Stomach (tissue), 9 donors: ENCODE results near the gene TIMM17B. TPM values are rescaled to one million over a fixed set of nuclear protein-coding genes. Genes with fewer than 3 reads are reported as not detected.
A peak's percentile ranks its signal among the peaks of the same experiment; 100 is the strongest.
"Not testable (repeated sequence)": the region's sequence is repeated elsewhere in the genome, so short reads cannot be mapped to it uniquely, and the experiment has no call there.

Experiments used
- DNase-seq, 2 donors: peaks; one replicate each; pipeline versions ENCODE4 v3.0.0 to v3.0.0-alpha.2; 2013 to 2019
- H3K27ac ChIP-seq, 5 donors: fragments of 200-600 bp in 4 of 5; sonication (generic) in 4 of 5; one replicate each; pipeline ENCODE4 v1.5.1; 2013 to 2019; ENCODE audit warnings: mild to moderate bottlenecking in 1 of 5, moderate library complexity in 1 of 5
- H3K27me3 ChIP-seq, 3 donors: fragments of 200-600 bp; sonication (generic); one replicate each; pipeline ENCODE4 v1.5.1; 2017 to 2019; ENCODE audit warnings: mixed run types in 1 of 3
- H3K36me3 ChIP-seq, 4 donors: fragments of 200-600 bp; sonication (generic); 1 replicate in 3 of 4; 2 replicates in 1 of 4; pipeline ENCODE4 v1.5.1; 2016 to 2019
- H3K4me1 ChIP-seq, 4 donors: fragments of 200-600 bp; sonication (generic); one replicate each; pipeline ENCODE4 v1.5.1; 2016 to 2019
- H3K4me3 ChIP-seq, 4 donors: fragments of 200-600 bp; sonication (generic) in 3 of 4; one replicate each; pipeline ENCODE4 v1.5.1; 2016 to 2019; ENCODE audit warnings: mild to moderate bottlenecking in 1 of 4
- H3K9me3 ChIP-seq, 4 donors: fragments of 200-600 bp; sonication (generic); one replicate each; pipeline ENCODE4 v1.5.1; 2016 to 2019
- CTCF ChIP-seq, 7 experiments: fragments of 450-650 bp in 4 of 7; fragments of 200-600 bp in 3 of 7; sonication (generic) in 3 of 7; IDR thresholded peaks; one replicate each; pipeline ENCODE4 v1.5.1; 2016 to 2019; ENCODE audit warnings: antibody characterized with exemption in 7 of 7, control low read depth in 2 of 7, mild to moderate bottlenecking in 1 of 7
- EP300 ChIP-seq: sonication (generic); formaldehyde crosslinking; IDR thresholded peaks from one replicate; pipeline ENCODE4 v1.6.1; 2017; ENCODE audit warnings: antibody characterized with exemption
- POLR2A ChIP-seq, 4 donors: fragments of 450-650 bp; IDR thresholded peaks; one replicate each; pipeline ENCODE4 v1.6.1; 2016; ENCODE audit warnings: antibody characterized with exemption in 4 of 4, control low read depth in 2 of 4, mild to moderate bottlenecking in 1 of 4, moderate library complexity in 1 of 4
- POLR2AphosphoS5 ChIP-seq, 3 donors: sonication (generic); formaldehyde crosslinking; IDR thresholded peaks; one replicate each; pipeline ENCODE4 v1.6.1; 2016; ENCODE audit warnings: antibody characterized with exemption in 3 of 3
- WGBS, 5 donors: extraction: QIAGEN DNeasy Blood & Tissue Kit in 3 of 5; methylation state at CpG; one replicate each; pipeline versions ENCODE4 v1.1.5 to v1.1.7; 2013 to 2018; 5-methylcytosine and 5-hydroxymethylcytosine counted together
- intact Hi-C: fragments of 100-400 bp; cut with DNase I; formaldehyde crosslinking; loops from one replicate; pipeline ENCODE4 v1.15.1; 2023; ENCODE audit warnings: low total_unique reads
- polyA plus RNA-seq, 3 donors: library from polyadenylated mRNA; stranded (reverse); fragments of 200-250 nt; gene quantifications; one replicate each; pipeline ENCODE4 v1.2.3, GENCODE V29; 2013
- total RNA-seq, 5 donors: library from RNA; depleted of rRNA; stranded (reverse); fragments of >200 nt; gene quantifications; one replicate each; pipeline versions ENCODE4 v1.1.0 to v1.2.3, GENCODE V29; 2014 to 2016
- donor health status: healthy with polysubstance abuse.
- donor health status: Bipolar disorder and iron deficiency.
- donor health status: healthy.

TIMM17B gene
- total and polyA plus RNA-seq, 8 donors = 2.9 to 77.2 (median 23.3) TPM

GRCh38 chrX:48892896-48893295, 4.7 kb downstream of the TIMM17B start:
- Histone ChIP-seq H3K27me3 (peaks cover 0 to 8% (median 0%) of the 10 kb centered on the region in 3 donors), H3K36me3 (peaks cover 0 to 23% (median 15%) of the 10 kb centered on the region in 4 donors), H3K9me3 (peaks cover 0 to 14% (median 0%) of the 10 kb centered on the region in 4 donors), H3K4me1 (peaks cover 11 to 34% (median 18%) of the 10 kb centered on the region in 4 donors), H3K27ac (no peak overlapping the region), H3K4me3 (no peak overlapping the region)
- DNase-seq = no peak
- WGBS, 5 donors = 62 to 88% (median 81%) methylated on average over 4 of the region's 4 CpGs
- TF ChIP-seq CTCF (IDR thresholded peaks at IDR 0.05) (no peak), EP300 (no peak), POLR2A (IDR thresholded peaks at IDR 0.05) (no peak), POLR2AphosphoS5 (IDR thresholded peaks at IDR 0.05) (no peak)
- intact Hi-C loops = no loop called here

- Histone ChIP-seq H3K9me3 (peaks cover 0 to 3% (median 0%) of the 10 kb centered on the region in 4 donors), H3K4me3 (peak overlapping the region; percentile 55 to 69 (median 63)), H3K36me3 (peaks cover 0 to 23% (median 15%) of the 10 kb centered on the region in 4 donors), H3K27ac (peak overlapping the region; percentile 67 to 84 (median 78)), H3K4me1 (peaks cover 10 to 27% (median 15%) of the 10 kb centered on the region in 4 donors), H3K27me3 (peaks cover 0 to 8% (median 0%) of the 10 kb centered on the region in 3 donors)
- DNase-seq = peak; percentile 88 to 92
- 1 to 42% (median 20%) methylated on average over 5 to 65 of the region's 68 CpGs for WGBS, 5 donors
- intact Hi-C loops = no loop called here
- TF ChIP-seq CTCF (IDR thresholded peaks at IDR 0.05) (peak in 5 of 7 experiments; percentile 22 to 57 (median 28)), POLR2AphosphoS5 (IDR thresholded peaks at IDR 0.05) (peak in 2 of 3 donors; percentile 28 to 49), POLR2A (IDR thresholded peaks at IDR 0.05) (no peak)
These were observed 5.9 kb downstream of the TIMM17B start for GRCh38 chrX:48891402-48892288.

GRCh38 chrX:48890934-48891401, 6.6 kb downstream of the TIMM17B start:
- Histone ChIP-seq H3K27ac (peak overlapping the region; percentile 67 to 84 (median 78)), H3K36me3 (peaks cover 0 to 23% (median 15%) of the 10 kb centered on the region in 4 donors), H3K4me1 (peaks cover 5 to 21% (median 10%) of the 10 kb centered on the region in 4 donors), H3K4me3 (peak overlapping the region; percentile 55 to 69 (median 63)), H3K27me3 (peaks cover 0 to 8% (median 0%) of the 10 kb centered on the region in 3 donors), H3K9me3 (no peaks in the 10 kb centered on the region)
- 0 to 42% (median 1%) methylated on average over 6 to 35 of the region's 35 CpGs for WGBS, 5 donors
- no peak for TF ChIP-seq POLR2A (IDR thresholded peaks at IDR 0.05)
- TF ChIP-seq EP300 = no peak
- TF ChIP-seq POLR2AphosphoS5 (IDR thresholded peaks at IDR 0.05) = no peak
- intact Hi-C loops = no loop called here
- DNase-seq = no peak

- peak in 1 of 2 donors; percentile 31 for DNase-seq
- Histone ChIP-seq H3K4me3 (peak overlapping the region; percentile 55 to 69 (median 63)), H3K27me3 (peaks cover 0 to 8% (median 0%) of the 10 kb centered on the region in 3 donors), H3K36me3 (peaks cover 0 to 23% (median 15%) of the 10 kb centered on the region in 4 donors), H3K27ac (peak overlapping the region in 4 of 5 donors; percentile 75 to 84 (median 80)), H3K9me3 (no peaks in the 10 kb centered on the region), H3K4me1 (peaks cover 5 to 16% (median 10%) of the 10 kb centered on the region in 4 donors)
- WGBS, 5 donors = 22 to 64% (median 38%) methylated on average over 8 to 15 of the region's 15 CpGs
- TF ChIP-seq EP300 = no peak
- no peak for TF ChIP-seq POLR2AphosphoS5 (IDR thresholded peaks at IDR 0.05)
- no peak for TF ChIP-seq POLR2A (IDR thresholded peaks at IDR 0.05)
- no peak for TF ChIP-seq CTCF (IDR thresholded peaks at IDR 0.05)
- intact Hi-C loops = no loop called here
These were observed 7.2 kb downstream of the TIMM17B start for GRCh38 chrX:48890296-48890925.

GRCh38 chrX:48886586-48886985, 11.0 kb downstream of the TIMM17B start:
- DNase-seq, H3K27me3 ChIP-seq, intact Hi-C loops, H3K4me3 ChIP-seq, H3K4me1 ChIP-seq, H3K36me3 ChIP-seq, H3K27ac ChIP-seq, H3K9me3 ChIP-seq: not testable (repeated sequence)
- 67 to 94% (median 78%) methylated on average over 2 to 5 of the region's 5 CpGs for WGBS, 5 donors
